IMR-90 (cell line): ENCODE results near the gene CSNK2A2. TPM values are rescaled to one million over a fixed set of nuclear protein-coding genes. Genes with fewer than 3 reads are reported as not detected.

Source experiments
- ATAC-seq: fragments of 200-7000 bp; cut with Tn5 transposase; 2 replicates; pipeline ENCODE4 v1.9.1; 2020; ENCODE audit warnings: low read depth, mild to moderate bottlenecking, moderate library complexity
- BruUV-seq: library from RNA; stranded (reverse); fragments of 400-500 nt; replicated peaks from 2 replicates; lab custom pipeline; 2021; lab: Mats Ljungman, UMichigan
- CTCF ChIA-PET: fragments of 300-600 bp; formaldehyde crosslinking; extraction: SDS; loops from one replicate; lab custom pipeline; 2021; ENCODE audit warnings: antibody characterized with exemption; lab: Yijun Ruan, JAX
- POLR2A ChIA-PET: fragments of 300-600 bp; sonication (Branson Sonifier 250); formaldehyde crosslinking; loops from one replicate; lab custom pipeline; 2022; ENCODE audit warnings: antibody characterized with exemption; ENCODE audit not compliant: unreplicated experiment; lab: Charles Lee
- DNase-seq: peaks from one replicate; pipeline ENCODE4 v3.0.0; 2013
- H2AFZ ChIP-seq: replicated peaks from 2 replicates; pipeline ENCODE3; 2013; ENCODE audit warnings: low read length, mild to moderate bottlenecking; ENCODE audit not compliant: poor library complexity
- H2AK5ac ChIP-seq: 2 replicates; pipeline ENCODE4 v1.6.1; 2013; ENCODE audit warnings: low read depth, low read length, inconsistent platforms
- H2AK9ac ChIP-seq: replicated peaks from 2 replicates; pipeline ENCODE3; 2013; ENCODE audit warnings: mild to moderate bottlenecking, low read depth, low read length, moderate library complexity; ENCODE audit not compliant: poor library complexity
- H2BK120ac ChIP-seq: 2 replicates; pipeline ENCODE4 v1.6.1; 2013; ENCODE audit warnings: low read depth, low read length, inconsistent platforms
- H2BK15ac ChIP-seq: 3 replicates; pipeline ENCODE4 v1.6.1; 2013; ENCODE audit warnings: low read depth, low read length, inconsistent platforms
- H2BK20ac ChIP-seq: 2 replicates; pipeline ENCODE4 v1.6.1; 2013; ENCODE audit warnings: low read depth, mild to moderate bottlenecking, inconsistent platforms, low read length, moderate library complexity
- H2BK5ac ChIP-seq: 2 replicates; pipeline ENCODE4 v1.6.1; 2013; ENCODE audit warnings: mild to moderate bottlenecking, low read depth, low read length, inconsistent platforms; ENCODE audit not compliant: poor library complexity, severe bottlenecking
- H3K14ac ChIP-seq: replicated peaks from 2 replicates; pipeline ENCODE4 v1.6.1; 2013; ENCODE audit warnings: low read depth, low read length, inconsistent platforms
- H3K18ac ChIP-seq: 2 replicates; pipeline ENCODE4 v1.6.1; 2013; ENCODE audit warnings: low read depth, low read length, control low read depth
- H3K23ac ChIP-seq: 2 replicates; pipeline ENCODE4 v1.6.1; 2013; ENCODE audit warnings: low read depth, low read length, inconsistent platforms
- H3K27ac ChIP-seq: 2 replicates; pipeline ENCODE4 v1.5.1; 2013; ENCODE audit warnings: mild to moderate bottlenecking, control low read depth, low read length; ENCODE audit not compliant: insufficient read depth
- H3K27me3 ChIP-seq: 2 replicates; pipeline ENCODE4 v1.6.1; 2013; ENCODE audit warnings: low read length; ENCODE audit not compliant: control insufficient read depth, insufficient read depth
- H3K36me3 ChIP-seq: 2 replicates; pipeline ENCODE4 v1.6.1; 2013; ENCODE audit warnings: low read length, mixed read lengths; ENCODE audit not compliant: control insufficient read depth, insufficient read depth
- H3K4ac ChIP-seq: 2 replicates; pipeline ENCODE4 v1.6.1; 2013; ENCODE audit warnings: low read depth, low read length, inconsistent platforms
- H3K4me1 ChIP-seq: 2 replicates; pipeline ENCODE4 v1.6.1; 2013; ENCODE audit warnings: low read length, mixed read lengths; ENCODE audit not compliant: control insufficient read depth, insufficient read depth
- H3K4me2 ChIP-seq: 2 replicates; pipeline ENCODE4 v1.6.1; 2013; ENCODE audit warnings: low read depth, mild to moderate bottlenecking, control low read depth, low read length, moderate library complexity
- H3K4me3 ChIP-seq: 2 replicates; pipeline ENCODE4 v1.5.1; 2013; ENCODE audit warnings: low read depth, mild to moderate bottlenecking, control low read depth, low read length, moderate library complexity; ENCODE audit not compliant: insufficient read depth
- H3K56ac ChIP-seq: 2 replicates; pipeline ENCODE4 v1.6.1; 2013; ENCODE audit warnings: low read length, inconsistent platforms; ENCODE audit not compliant: insufficient read depth; ENCODE audit errors: extremely low read depth
- H3K79me1 ChIP-seq, 2 experiments: 2 replicates each; pipeline ENCODE4 v1.6.1; 2013; ENCODE audit warnings: low read length in 2 of 2, inconsistent platforms in 1 of 2, low read depth in 1 of 2
- H3K9ac ChIP-seq: 2 replicates; pipeline ENCODE4 v1.6.1; 2013; ENCODE audit warnings: low read depth, low read length, control low read depth
- H3K9me1 ChIP-seq: 2 replicates; pipeline ENCODE4 v1.6.1; 2013; ENCODE audit warnings: low read length, inconsistent platforms; ENCODE audit not compliant: insufficient read depth
- H3K9me3 ChIP-seq: 2 replicates; pipeline ENCODE4 v1.6.1; 2013; ENCODE audit warnings: low read length; ENCODE audit not compliant: control insufficient read depth, insufficient read depth
- H4K20me1 ChIP-seq: 2 replicates; pipeline ENCODE4 v1.6.1; 2013; ENCODE audit warnings: low read length, inconsistent platforms; ENCODE audit not compliant: insufficient read depth
- H4K5ac ChIP-seq: 2 replicates; pipeline ENCODE4 v1.6.1; 2013; ENCODE audit warnings: mild to moderate bottlenecking, low read depth, low read length, control low read depth
- H4K8ac ChIP-seq, 2 experiments: 2 replicates each; pipeline ENCODE4 v1.6.1; 2013; ENCODE audit warnings: low read depth in 2 of 2, low read length in 2 of 2, control low read depth in 1 of 2, inconsistent platforms in 1 of 2
- H4K91ac ChIP-seq: 2 replicates; pipeline ENCODE4 v1.6.1; 2013; ENCODE audit warnings: low read depth, low read length, inconsistent platforms; ENCODE audit not compliant: insufficient read depth
- BHLHE40 ChIP-seq: fragments of 150-350 bp; IDR thresholded peaks from 2 replicates; pipeline ENCODE4 v1.6.1; 2016; ENCODE audit warnings: mild to moderate bottlenecking, low read depth, low read length
- CEBPB ChIP-seq: IDR thresholded peaks from 2 replicates; pipeline ENCODE4 v1.6.1; 2012; ENCODE audit warnings: low read depth, low read length, improper control_type of control experiment
- MAFK ChIP-seq: IDR thresholded peaks from 2 replicates; pipeline ENCODE4 v1.6.1; 2012; ENCODE audit warnings: low read depth, low read length, improper control_type of control experiment
- MAZ ChIP-seq: IDR thresholded peaks from 2 replicates; pipeline ENCODE4 v1.6.1; 2012; ENCODE audit warnings: low read depth, mild to moderate bottlenecking, low read length, improper control_type of control experiment, moderate library complexity, borderline replicate concordance
- MXI1 ChIP-seq: IDR thresholded peaks from 2 replicates; pipeline ENCODE4 v1.6.1; 2012; ENCODE audit warnings: low read depth, mild to moderate bottlenecking, low read length, moderate library complexity, borderline replicate concordance
- NFE2L2 ChIP-seq: fragments of 150-350 bp; IDR thresholded peaks from 2 replicates; pipeline ENCODE4 v1.6.1; 2016; ENCODE audit warnings: low read depth, mild to moderate bottlenecking, low read length
- POLR2A ChIP-seq: IDR thresholded peaks from 2 replicates; pipeline ENCODE4 v1.6.1; 2012; ENCODE audit warnings: mild to moderate bottlenecking, low read depth, low read length
- SMC3 ChIP-seq: fragments of 150-350 bp; IDR thresholded peaks from 2 replicates; pipeline ENCODE4 v1.6.1; 2016; ENCODE audit warnings: low read depth, mild to moderate bottlenecking, antibody characterized with exemption, low read length, moderate library complexity
- WGBS, 2 experiments: methylation state at CpG; one replicate each; pipeline versions ENCODE4 v1.1.5 to v1.1.7; 2013; ENCODE audit warnings: missing lambda C conversion rate in 2 of 2; ENCODE audit not compliant: insufficient read length in 1 of 2; ENCODE audit errors: extremely low coverage in 2 of 2; 5-methylcytosine and 5-hydroxymethylcytosine counted together
- dilution Hi-C: fragments of 300-500 bp; cut with HindIII; formaldehyde crosslinking; loops from one replicate; pipeline ENCODE4 v1.14.3; 2018; ENCODE audit warnings: low sequenced_read_pairs; ENCODE audit not compliant: unreplicated experiment
- in situ Hi-C: fragments of 300-500 bp; cut with MboI; formaldehyde crosslinking; loops from 3 replicates; pipeline ENCODE4 v1.14.3; 2019; ENCODE audit warnings: low sequenced_read_pairs, inconsistent platforms, mixed read lengths
- intact Hi-C: fragments of 100-400 bp; cut with micrococcal nuclease; formaldehyde crosslinking; loops from 2 replicates; pipeline ENCODE4 v1.10.0; 2022
- polyA plus RNA-seq, 3 experiments: library from polyadenylated mRNA; depleted of rRNA; stranded (reverse); fragments of >200 nt; gene quantifications; 2 replicates each; pipeline ENCODE4 v1.2.3, GENCODE V29; 2012; ENCODE audit warnings: low replicate concordance in 1 of 3
- total RNA-seq: library from RNA; depleted of rRNA; stranded (reverse); fragments of >200 nt; gene quantifications from 2 replicates; pipeline ENCODE4 v1.2.3, GENCODE V29; 2012

The CSNK2A2 gene
- total and polyA plus RNA-seq, 2 of the 4 experiments (the other 2 are of a cell fraction), result 15.6 to 27.5 TPM

DNA sequence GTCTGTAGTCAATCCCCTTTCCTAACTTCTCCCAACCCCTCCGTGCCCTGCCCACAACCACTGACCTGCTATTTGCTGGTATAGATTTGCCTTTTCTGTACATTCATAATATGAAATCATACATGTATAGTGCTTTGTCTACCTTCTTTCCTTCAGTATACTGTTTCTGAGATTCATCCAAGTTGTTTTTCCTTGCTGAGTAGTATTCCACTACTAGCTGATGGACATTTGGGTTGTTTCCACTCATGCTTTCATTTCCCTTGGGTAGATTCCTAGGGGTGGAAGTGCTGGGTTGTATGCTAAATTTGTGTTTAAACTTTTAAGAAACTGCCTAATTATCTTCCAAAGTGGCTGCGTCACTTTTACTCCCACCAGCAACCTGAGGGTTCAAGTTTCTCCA is 27.7 kb downstream of the CSNK2A2 start:
- Histone ChIP-seq H3K56ac (no peak overlapping the region), H2BK15ac (no peak overlapping the region), H2BK120ac (no peak overlapping the region), H2BK5ac (no peak overlapping the region), H4K8ac (no peak overlapping the region), H3K18ac (no peak overlapping the region), H2AK5ac (no peak overlapping the region), H3K9me1 (peaks cover 2% of the 10 kb centered on the region; the same call in 1 of the 2 replicates), H3K4ac (no peak overlapping the region), H4K91ac (no peak overlapping the region), H3K27me3 (no peaks in the 10 kb centered on the region), H3K27ac (no peak overlapping the region), H3K9me3 (no peaks in the 10 kb centered on the region), H3K36me3 (peaks cover 46% of the 10 kb centered on the region), H2AK9ac (no peak overlapping the region), H4K20me1 (peaks cover 3% of the 10 kb centered on the region; the same call in 1 of the 2 replicates), H3K4me2 (no peak overlapping the region), H3K4me1 (no peaks in the 10 kb centered on the region), H3K9ac (no peak overlapping the region), H4K5ac (no peak overlapping the region), H2AFZ (no peak overlapping the region), H3K23ac (no peak overlapping the region), H2BK20ac (no peak overlapping the region), H3K14ac (no peak overlapping the region), H3K4me3 (no peak overlapping the region), H3K79me1 (peaks cover 11 to 13% of the 10 kb centered on the region in 2 experiments; a peak in 3 of 4 replicates)
- WGBS, 2 experiments, result no CpG with 5 or more reads among the region's 2 CpGs
- ATAC-seq, result no peak
- no peak for DNase-seq
- in situ Hi-C loops, result no loop called here
- POLR2A ChIA-PET, result no interaction called here
- no TSS peak for BruUV-seq
- CTCF ChIA-PET, result interaction anchor here (0.6 kb wide), 1 partner anchor 208 kb away, joined by 3 read pairs; no protein-coding TSS in a partner anchor
- TF ChIP-seq MAFK (no peak), CEBPB (no peak), MXI1 (no peak), BHLHE40 (no peak), NFE2L2 (no peak), MAZ (no peak), POLR2A (no peak), SMC3 (no peak)
- dilution Hi-C loops, result no loop called here
- intact Hi-C loops, result no loop called here
